Activated T-helper 2 cell treated with anti-CD3 and anti-CD28 coated beads, Interferon-gamma antibody, Interleukin-2, Interleukin-4, amounts not matched to agents 10 μg/mL and 5 μg/mL and 100 μg/mL, durations not matched to agents 14 hours and 24 hours and 36 hours (primary cell): ENCODE data around the gene EEF1A2. TPM values are rescaled to one million over a fixed set of nuclear protein-coding genes. Genes with fewer than 3 reads are reported as not detected.

Source experiments
- DNase-seq: peaks from one replicate; pipeline ENCODE4 v3.0.0; 2021; ENCODE audit warnings: low spot score
- H3K27ac Mint-ChIP-seq: one replicate; pipeline ENCODE4 v1.8.0; 2021; ENCODE audit warnings: mixed read lengths
- H3K27me3 Mint-ChIP-seq: one replicate; pipeline ENCODE4 v1.8.0; 2021; ENCODE audit warnings: low read depth, mixed read lengths
- H3K36me3 Mint-ChIP-seq: one replicate; pipeline ENCODE4 v1.8.0; 2021; ENCODE audit warnings: low read depth, mixed read lengths
- H3K4me1 Mint-ChIP-seq: one replicate; pipeline ENCODE4 v1.8.0; 2021; ENCODE audit warnings: low read depth, mixed read lengths
- H3K4me3 Mint-ChIP-seq: one replicate; pipeline ENCODE4 v1.8.0; 2021; ENCODE audit warnings: low read depth, mild to moderate bottlenecking, moderate library complexity, mixed read lengths
- H3K9me3 Mint-ChIP-seq: one replicate; pipeline ENCODE4 v1.8.0; 2021; ENCODE audit warnings: mixed read lengths
- intact Hi-C: fragments of 100-400 bp; cut with micrococcal nuclease; formaldehyde crosslinking; loops from one replicate; pipeline ENCODE4 v1.15.1; 2023
- total RNA-seq: library from RNA; stranded (reverse); gene quantifications from 2 replicates; pipeline ENCODE4 v1.2.3, GENCODE V29; 2022

Gene EEF1A2
- total RNA-seq, 1 donor from 2014 or later: 2.4 TPM

- Mint-ChIP-seq H3K4me3 (no peak overlapping the region), H3K27ac (no peak overlapping the region), H3K36me3 (no peaks in the 10 kb centered on the region), H3K9me3 (no peaks in the 10 kb centered on the region), H3K4me1 (no peaks in the 10 kb centered on the region), H3K27me3 (peaks cover 16% of the 10 kb centered on the region)
- no peak for DNase-seq
- intact Hi-C loops: no loop called here
Observed at GRCh38 chr20:63469019-63469712, 29.7 kb downstream of the EEF1A2 start.

DNA sequence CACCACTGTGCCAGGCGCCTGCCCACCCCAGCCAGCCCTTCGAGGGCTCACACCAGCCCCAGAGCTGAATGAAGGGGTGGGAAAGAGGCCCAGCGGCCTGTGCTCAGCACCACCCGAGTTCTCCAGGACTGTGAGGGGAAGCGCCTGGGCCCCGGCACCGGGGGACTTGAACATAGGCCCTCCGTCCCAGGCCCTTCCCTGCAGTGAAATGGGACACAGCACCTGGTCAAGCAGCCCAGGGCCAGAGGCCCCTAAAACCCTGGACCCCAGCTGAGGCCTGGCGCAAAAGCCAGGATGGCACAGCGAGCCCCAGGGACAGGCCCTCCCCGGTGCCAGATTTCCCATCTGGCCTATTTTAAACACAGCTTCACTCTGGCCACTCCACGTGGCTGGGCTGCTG lies 30.5 kb downstream of the EEF1A2 start:
- intact Hi-C loops: no loop called here
- H3K36me3 Mint-ChIP-seq: no peaks in the 10 kb centered on the region
- no peak overlapping the region for H3K27ac Mint-ChIP-seq
- DNase-seq: no peak
- H3K9me3 Mint-ChIP-seq: no peaks in the 10 kb centered on the region
- H3K27me3 Mint-ChIP-seq: peaks cover 11% of the 10 kb centered on the region
- no peaks in the 10 kb centered on the region for H3K4me1 Mint-ChIP-seq
- H3K4me3 Mint-ChIP-seq: no peak overlapping the region

DNA sequence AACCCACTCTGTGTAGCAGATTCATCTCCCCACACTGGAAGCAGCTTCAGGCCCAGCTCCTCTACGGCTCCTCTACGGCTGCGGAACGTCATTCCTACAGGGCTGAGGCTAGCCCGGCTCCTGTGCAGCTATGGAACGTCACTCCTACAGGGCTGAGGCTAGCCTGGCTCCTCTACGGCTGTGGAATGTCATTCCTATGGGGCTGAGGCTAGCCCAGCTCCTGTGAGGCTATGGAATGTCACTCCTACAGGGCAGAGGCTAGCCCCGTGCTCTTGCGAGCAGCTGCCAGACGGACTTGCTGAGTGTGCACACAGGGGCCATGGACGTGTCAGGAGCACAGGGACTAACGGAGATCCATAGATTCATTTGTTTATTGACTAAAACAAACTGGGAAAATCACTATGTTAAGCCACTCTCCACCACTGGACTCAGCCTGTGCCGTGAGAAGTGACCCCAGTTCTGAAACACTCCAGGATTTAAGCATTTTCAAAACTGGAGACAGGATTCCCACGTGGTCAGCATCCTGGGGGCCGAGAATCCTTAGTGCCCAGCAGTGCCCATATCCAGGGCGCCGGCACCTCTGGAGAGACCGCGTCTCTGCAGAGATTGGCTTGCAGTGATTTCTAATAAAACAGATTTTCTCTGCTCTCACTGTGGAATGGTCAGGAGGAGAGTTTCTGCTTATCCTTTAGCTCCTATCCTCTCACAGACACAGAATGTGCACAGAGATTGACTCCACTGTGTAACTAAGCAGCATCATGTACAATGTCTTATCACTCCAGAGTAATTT lies 31.4 kb downstream of the EEF1A2 start:
- peaks cover 9% of the 10 kb centered on the region for H3K27me3 Mint-ChIP-seq
- intact Hi-C loops: no loop called here
- no peaks in the 10 kb centered on the region for H3K36me3 Mint-ChIP-seq
- no peaks in the 10 kb centered on the region for H3K9me3 Mint-ChIP-seq
- no peak overlapping the region for H3K4me3 Mint-ChIP-seq
- no peak overlapping the region for H3K27ac Mint-ChIP-seq
- H3K4me1 Mint-ChIP-seq: no peaks in the 10 kb centered on the region
- DNase-seq: no peak

DNA sequence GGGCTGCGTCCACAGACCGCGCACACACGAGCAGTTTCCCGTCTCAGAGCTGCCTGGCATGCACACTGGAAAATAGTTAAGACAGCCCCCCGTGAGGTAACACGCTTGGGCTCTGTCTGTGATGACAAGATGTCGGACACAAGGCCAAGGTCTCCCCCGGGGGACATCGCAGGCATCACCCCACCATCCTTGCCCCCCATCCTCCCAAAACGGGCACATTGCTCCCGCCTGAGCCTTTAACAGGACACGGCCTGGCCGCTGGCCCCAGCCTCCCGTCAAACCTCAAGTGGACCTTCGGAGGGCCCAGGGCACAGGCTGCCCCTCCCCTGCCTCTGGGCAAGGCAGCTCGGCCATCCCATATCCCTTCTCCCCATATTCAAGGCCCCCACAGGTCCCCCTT lies 32.0 kb downstream of the EEF1A2 start:
- no peak for DNase-seq
- H3K4me1 Mint-ChIP-seq: no peaks in the 10 kb centered on the region
- no peaks in the 10 kb centered on the region for H3K9me3 Mint-ChIP-seq
- H3K4me3 Mint-ChIP-seq: no peak overlapping the region
- H3K27me3 Mint-ChIP-seq: peaks cover 9% of the 10 kb centered on the region
- intact Hi-C loops: no loop called here
- no peak overlapping the region for H3K27ac Mint-ChIP-seq
- no peaks in the 10 kb centered on the region for H3K36me3 Mint-ChIP-seq

DNA sequence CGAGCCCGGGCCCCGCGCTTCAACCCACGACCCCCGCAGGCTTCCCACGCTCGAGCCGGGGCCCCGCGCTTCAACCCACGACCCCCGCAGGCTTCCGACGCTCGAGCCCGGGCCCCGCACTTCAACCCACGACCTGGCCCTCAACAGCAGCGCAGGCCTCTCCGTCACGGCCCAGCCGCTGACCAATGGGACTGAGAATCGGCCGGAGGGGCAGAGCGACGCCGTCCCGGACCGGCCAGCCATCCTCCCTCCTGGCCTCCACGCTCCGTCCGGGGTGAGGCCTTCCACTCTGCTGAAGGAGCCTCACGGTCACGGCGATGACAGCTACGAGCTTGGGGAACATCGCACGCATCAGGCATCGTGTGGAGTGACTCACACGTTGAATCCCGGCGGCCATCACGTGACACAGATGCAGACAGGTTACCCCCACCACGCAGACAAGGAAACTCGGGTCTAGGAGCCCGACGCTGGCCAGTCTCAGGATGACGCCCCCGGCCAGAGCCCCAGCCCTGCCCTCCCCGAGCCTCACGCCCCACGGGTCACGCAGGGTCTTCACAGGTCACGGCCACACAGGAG lies 32.5 kb downstream of the EEF1A2 start:
- Mint-ChIP-seq H3K4me3 (no peak overlapping the region), H3K27ac (no peak overlapping the region), H3K27me3 (peaks cover 9% of the 10 kb centered on the region), H3K36me3 (no peaks in the 10 kb centered on the region), H3K4me1 (no peaks in the 10 kb centered on the region), H3K9me3 (no peaks in the 10 kb centered on the region)
- intact Hi-C loops: no loop called here
- DNase-seq: no peak

DNA sequence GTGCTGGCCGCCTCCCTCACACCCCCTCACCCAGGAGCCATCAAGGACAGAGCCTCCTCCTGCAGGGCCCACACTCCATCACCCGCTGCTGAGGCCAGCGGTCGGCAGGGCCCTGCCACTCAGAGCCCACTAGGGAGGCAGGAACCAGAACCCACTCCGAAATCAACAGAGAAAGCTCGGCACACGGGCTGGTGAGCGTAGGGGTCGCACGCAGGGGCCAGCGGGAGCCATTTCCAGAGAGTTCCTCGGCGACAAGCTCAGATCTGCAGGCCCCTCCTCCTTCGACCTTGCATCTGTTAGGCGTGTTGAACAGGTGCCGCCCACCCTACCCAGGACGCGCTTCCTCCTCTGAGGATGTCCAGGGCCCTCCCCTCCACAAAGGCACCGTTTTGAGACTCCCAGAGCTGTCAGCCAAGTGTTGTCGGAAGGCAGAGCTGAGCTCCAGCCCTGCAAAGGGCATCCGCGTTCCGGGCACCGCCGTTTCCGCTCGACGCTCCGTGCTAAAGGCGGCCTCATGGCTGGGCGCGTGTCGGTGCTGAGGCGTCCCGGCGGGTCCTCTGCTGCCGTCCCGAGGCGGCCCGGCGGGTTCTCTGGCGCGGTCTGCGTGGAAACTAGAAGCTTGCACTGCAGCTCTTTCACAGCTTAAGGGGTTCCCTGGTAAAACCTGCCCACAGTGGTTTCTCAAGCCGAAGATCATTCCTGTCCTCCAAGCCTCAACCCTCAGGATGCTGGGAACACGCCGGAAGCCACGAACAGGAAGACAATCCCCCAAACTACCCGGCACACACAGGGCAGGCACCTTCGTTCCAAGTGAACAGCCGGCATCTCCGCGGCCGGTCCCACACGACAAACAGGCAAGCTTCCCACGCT lies 33.3 kb downstream of the EEF1A2 start:
- Mint-ChIP-seq H3K4me1 (no peaks in the 10 kb centered on the region), H3K27me3 (peaks cover 6% of the 10 kb centered on the region), H3K4me3 (no peak overlapping the region), H3K36me3 (no peaks in the 10 kb centered on the region), H3K27ac (no peak overlapping the region), H3K9me3 (no peaks in the 10 kb centered on the region)
- intact Hi-C loops: no loop called here
- DNase-seq: no peak

DNA sequence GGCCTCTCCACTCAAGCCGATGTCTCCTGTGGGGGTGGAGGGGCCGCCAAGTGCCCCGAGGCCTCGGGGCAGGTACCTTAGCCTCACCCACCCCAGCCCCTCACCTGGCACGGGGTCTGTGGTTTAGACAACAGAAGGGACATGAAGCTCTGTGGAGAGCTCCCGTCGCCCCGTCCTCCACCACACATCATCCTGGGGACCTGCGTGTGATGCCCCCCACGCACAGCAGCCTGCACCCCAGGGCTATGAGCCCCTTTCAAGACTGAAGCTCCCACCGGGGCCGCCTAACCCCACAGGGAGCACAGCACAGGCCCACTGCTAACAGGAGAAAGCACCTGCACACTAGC lies 34.6 kb downstream of the EEF1A2 start:
- no peak for DNase-seq
- peaks cover 2% of the 10 kb centered on the region for H3K27me3 Mint-ChIP-seq
- no peaks in the 10 kb centered on the region for H3K4me1 Mint-ChIP-seq
- intact Hi-C loops: no loop called here
- H3K27ac Mint-ChIP-seq: no peak overlapping the region
- no peak overlapping the region for H3K4me3 Mint-ChIP-seq
- H3K36me3 Mint-ChIP-seq: no peaks in the 10 kb centered on the region
- H3K9me3 Mint-ChIP-seq: no peaks in the 10 kb centered on the region

- Mint-ChIP-seq H3K4me3 (no peak overlapping the region), H3K36me3 (no peaks in the 10 kb centered on the region), H3K9me3 (no peaks in the 10 kb centered on the region), H3K27ac (no peak overlapping the region), H3K27me3 (peaks cover 2% of the 10 kb centered on the region), H3K4me1 (no peaks in the 10 kb centered on the region)
- DNase-seq: no peak
- intact Hi-C loops: no loop called here
Observed at GRCh38 chr20:63463400-63464288, 35.2 kb downstream of the EEF1A2 start.

DNA sequence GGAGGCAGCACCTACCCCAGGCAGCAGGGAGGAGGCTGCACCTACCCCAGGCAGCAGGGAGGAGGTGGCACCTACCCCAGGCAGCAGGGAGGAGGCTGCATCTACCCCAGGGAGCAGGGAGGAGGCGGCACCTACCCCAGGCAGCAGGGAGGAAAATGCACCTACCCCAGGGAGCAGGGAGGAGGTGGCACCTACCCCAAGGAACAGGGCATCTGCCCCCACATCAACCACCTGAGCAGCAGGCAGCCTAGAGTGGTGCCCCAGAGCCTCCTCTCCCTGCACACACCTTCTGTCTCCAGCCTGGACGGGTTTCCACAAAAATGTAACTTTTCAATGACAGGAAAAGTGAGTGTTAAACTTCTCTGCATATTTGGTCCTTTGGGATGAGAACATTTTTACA lies 36.6 kb downstream of the EEF1A2 start:
- no peaks in the 10 kb centered on the region for H3K36me3 Mint-ChIP-seq
- no peaks in the 10 kb centered on the region for H3K9me3 Mint-ChIP-seq
- no peak overlapping the region for H3K4me3 Mint-ChIP-seq

DNA sequence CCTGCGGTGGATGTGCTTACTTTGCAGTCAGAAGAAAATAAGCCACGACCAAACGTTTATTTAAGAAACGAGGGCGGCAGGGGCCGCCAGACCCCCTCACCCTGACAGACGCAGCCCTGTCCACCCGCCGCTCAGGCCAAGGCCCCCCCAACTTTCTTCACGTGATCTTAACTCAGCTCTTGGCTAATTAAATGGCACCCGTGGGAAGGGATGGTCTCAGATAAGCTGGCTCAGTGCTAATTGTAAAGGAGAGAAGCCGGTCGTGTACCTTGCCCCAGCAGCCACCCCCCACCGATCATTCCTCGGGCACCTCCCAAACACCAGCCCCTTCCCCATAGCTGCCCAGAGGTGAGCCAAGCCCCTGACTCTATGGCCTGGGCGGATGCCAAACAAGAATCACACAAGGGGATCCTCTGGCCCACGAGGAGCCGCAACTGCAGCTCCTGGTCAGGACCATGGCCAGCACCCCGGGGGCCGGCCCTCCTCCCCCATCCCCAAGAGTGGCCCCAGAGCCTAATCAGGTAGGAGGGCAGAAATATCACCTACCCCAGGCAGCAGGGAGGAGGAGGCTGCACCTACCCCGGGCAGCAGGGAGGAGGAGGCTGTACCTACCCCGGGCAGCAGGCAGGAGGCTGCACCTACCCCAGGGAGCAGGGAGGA lies 37.6 kb downstream of the EEF1A2 start:
- DNase-seq: no peak
- intact Hi-C loops: no loop called here
- no peak overlapping the region for H3K4me3 Mint-ChIP-seq
- no peaks in the 10 kb centered on the region for H3K36me3 Mint-ChIP-seq
- no peaks in the 10 kb centered on the region for H3K9me3 Mint-ChIP-seq
- no peak overlapping the region for H3K27ac Mint-ChIP-seq
- H3K4me1 Mint-ChIP-seq: no peaks in the 10 kb centered on the region
- peaks cover 2% of the 10 kb centered on the region for H3K27me3 Mint-ChIP-seq

More for the DNA sequence above, 36.6 kb downstream of the EEF1A2 start:
- Mint-ChIP-seq H3K27ac (no peak overlapping the region), H3K27me3 (peaks cover 2% of the 10 kb centered on the region), H3K4me1 (no peaks in the 10 kb centered on the region)
- intact Hi-C loops: no loop called here
- DNase-seq: no peak

DNA sequence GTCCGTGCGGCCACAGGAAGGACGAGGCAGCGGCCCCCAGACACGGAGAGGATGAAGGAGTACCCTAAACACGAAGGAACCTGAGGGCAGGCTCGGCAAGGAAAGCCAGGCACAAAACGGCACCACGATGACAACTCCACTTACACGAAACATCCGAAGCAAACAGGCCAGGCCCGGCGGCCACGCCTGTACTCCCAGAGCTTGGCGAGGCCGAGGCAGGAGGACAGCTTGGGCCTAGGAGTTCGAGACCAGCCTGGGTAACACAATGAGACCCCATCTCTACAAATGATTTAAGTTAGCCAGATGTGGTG lies 39.9 kb downstream of the EEF1A2 start:
- Mint-ChIP-seq H3K4me3 (no peak overlapping the region), H3K27me3 (peaks cover 2% of the 10 kb centered on the region), H3K36me3 (no peaks in the 10 kb centered on the region), H3K4me1 (no peaks in the 10 kb centered on the region), H3K27ac (no peak overlapping the region), H3K9me3 (no peaks in the 10 kb centered on the region)
- no peak for DNase-seq
- intact Hi-C loops: no loop called here
